Measurements from ENCODE around the gene AHR. TPM values are rescaled to one million over a fixed set of nuclear protein-coding genes. Genes with fewer than 3 reads are reported as not detected.

Gene AHR
- total RNA-seq, 5 donors from 2014 or later (not counting 1 experiment from before 2014, with no cell fraction given) = 40.2 to 76.4 (median 52.5) TPM

DNA sequence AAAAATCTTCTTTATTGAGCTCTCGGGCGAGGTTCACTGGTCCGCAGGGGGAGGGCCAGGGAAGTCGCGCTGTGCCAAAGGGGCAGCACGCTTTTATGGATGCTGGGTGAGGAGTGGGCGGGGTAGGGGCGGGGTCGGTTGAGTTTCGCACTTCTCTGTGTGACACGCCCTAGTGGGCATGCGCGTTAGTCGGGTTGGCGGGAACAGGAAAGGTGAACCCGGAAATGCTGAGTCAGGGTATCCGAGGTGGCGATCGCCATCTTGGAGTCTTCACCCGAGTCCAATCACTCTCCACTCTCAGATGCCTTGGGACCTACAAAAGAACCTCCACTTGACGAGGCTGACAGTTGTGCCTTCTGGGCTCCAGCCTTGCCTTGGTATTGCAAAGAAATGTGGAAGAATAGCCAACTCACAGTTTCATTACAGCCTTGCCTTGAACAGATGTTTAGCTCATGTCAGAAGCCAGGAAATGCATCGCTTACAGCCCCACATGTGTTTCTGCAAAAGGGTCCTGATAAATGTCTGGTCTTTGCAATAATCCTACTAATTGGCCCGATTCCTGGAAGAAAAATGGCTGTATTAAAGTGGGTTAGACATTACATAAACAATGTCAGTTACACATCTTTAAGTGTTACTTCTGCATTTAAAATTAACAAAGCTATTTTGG lies 64.1 kb downstream of the AHR start:
- H3K9me3 ChIP-seq = no peaks in the 10 kb centered on the region
- ATAC-seq (replicated peaks in 1 of 4) (no peak), DNase-seq (no peak)
- CTCF ChIA-PET = no interaction called here
- Mint-ChIP-seq H3K9me3 (peaks cover 0 to 3% (median 0%) of the 10 kb centered on the region in 3 donors), H3K27ac (no peak overlapping the region), H3K4me1 (peaks cover 1 to 14% (median 11%) of the 10 kb centered on the region in 3 donors), H3K27me3 (no peaks in the 10 kb centered on the region), H3K4me3 (no peak overlapping the region), H3K36me3 (peaks cover 3% of the 10 kb centered on the region)
- H3K36me3 ChIP-seq (ENCODE audit: control insufficient read depth in 2 of 2, extremely low read depth in 1 of 2, insufficient read depth in 1 of 2, low read length in 1 of 2) = no peaks in the 10 kb centered on the region
- H3K4me1 ChIP-seq (ENCODE audit: control insufficient read depth in 1 of 2, extremely low read depth in 1 of 2, insufficient read depth in 2 of 2, low read length in 2 of 2) = peaks cover 0 to 4% of the 10 kb centered on the region in 2 experiments
- no peaks in the 10 kb centered on the region for H3K27me3 ChIP-seq (replicated peaks in 1 of 2; ENCODE audit: control insufficient read depth in 2 of 2, extremely low read depth in 1 of 2, insufficient read depth in 2 of 2, low read length in 1 of 2)
- H3K4me3 ChIP-seq (ENCODE audit: control insufficient read depth in 1 of 2, extremely low read depth in 1 of 2, low read length in 1 of 2) = no peak overlapping the region
- POLR2A ChIA-PET = no interaction called here
- no peak overlapping the region for H3K27ac ChIP-seq (ENCODE audit: low read length)
- 98% methylated on average over 12 of the region's 23 CpGs for WGBS (ENCODE audit: insufficient coverage)

GRCh38 chr7:17364671-17365070 lies 66.2 kb downstream of the AHR start:
- no peaks in the 10 kb centered on the region for H3K9me3 ChIP-seq
- ChIA-PET CTCF (no interaction called here), POLR2A (no interaction called here)
- H3K4me1 ChIP-seq (ENCODE audit: control insufficient read depth in 1 of 2, extremely low read depth in 1 of 2, insufficient read depth in 2 of 2, low read length in 2 of 2) = peaks cover 0 to 4% of the 10 kb centered on the region in 2 experiments
- Mint-ChIP-seq H3K9me3 (peaks cover 0 to 3% (median 0%) of the 10 kb centered on the region in 3 donors), H3K27me3 (no peaks in the 10 kb centered on the region), H3K27ac (no peak overlapping the region), H3K4me3 (no peak overlapping the region), H3K36me3 (no peaks in the 10 kb centered on the region), H3K4me1 (peaks cover 1 to 14% (median 11%) of the 10 kb centered on the region in 3 donors)
- H3K27ac ChIP-seq (ENCODE audit: low read length) = no peak overlapping the region
- H3K27me3 ChIP-seq (replicated peaks in 1 of 2; ENCODE audit: control insufficient read depth in 2 of 2, extremely low read depth in 1 of 2, insufficient read depth in 2 of 2, low read length in 1 of 2) = peaks cover 0 to 3% of the 10 kb centered on the region in 2 experiments
- no CpG with 5 or more reads among the region's 2 CpGs for WGBS (ENCODE audit: insufficient coverage)
- ATAC-seq (replicated peaks in 1 of 4) (no peak), DNase-seq (no peak)
- H3K36me3 ChIP-seq (ENCODE audit: control insufficient read depth in 2 of 2, extremely low read depth in 1 of 2, insufficient read depth in 1 of 2, low read length in 1 of 2) = no peaks in the 10 kb centered on the region
- no peak overlapping the region for H3K4me3 ChIP-seq (ENCODE audit: control insufficient read depth in 1 of 2, extremely low read depth in 1 of 2, low read length in 1 of 2)

DNA sequence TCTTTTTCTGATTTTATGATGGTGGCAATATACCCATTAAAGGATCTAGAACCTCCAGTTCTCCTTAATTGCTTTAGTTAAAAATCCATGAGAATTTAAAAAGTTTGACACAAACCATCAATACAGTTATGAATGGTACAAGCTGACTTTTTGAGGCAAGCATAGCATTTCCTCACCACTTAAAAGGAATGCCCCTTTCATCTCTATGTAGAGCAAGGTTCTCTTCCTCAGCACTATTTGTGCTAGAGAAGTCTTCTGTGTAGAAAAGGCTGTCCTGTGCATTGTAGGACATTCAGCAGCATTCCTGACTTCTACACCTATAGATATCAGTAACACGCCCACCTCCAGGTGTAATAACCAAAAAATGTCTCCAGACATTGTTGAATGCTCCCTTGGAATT lies 67.3 kb downstream of the AHR start:
- ATAC-seq (replicated peaks in 1 of 4) = peak in 1 of 4 experiments; percentile 62

GRCh38 chr7:17367502-17367901 lies 69.0 kb downstream of the AHR start:
- POLR2A ChIA-PET = interaction anchor here in 1 of 2 donors (0.6 kb wide), 1 partner anchor 1207 kb away, joined by 3 read pairs; no protein-coding TSS in a partner anchor

More for the DNA sequence above, 67.3 kb downstream of the AHR start:
- Mint-ChIP-seq H3K36me3 (no peaks in the 10 kb centered on the region), H3K4me3 (no peak overlapping the region), H3K4me1 (peaks cover 1 to 14% (median 11%) of the 10 kb centered on the region in 3 donors), H3K27me3 (no peaks in the 10 kb centered on the region), H3K9me3 (peaks cover 0 to 3% (median 0%) of the 10 kb centered on the region in 3 donors), H3K27ac (no peak overlapping the region)
- ChIA-PET POLR2A (no interaction called here), CTCF (no interaction called here)
- whole genome bisulfite sequencing (ENCODE audit: insufficient coverage) = no CpG with 5 or more reads among the region's 1 CpG
- Histone ChIP-seq H3K27me3 (replicated peaks in 1 of 2; ENCODE audit: control insufficient read depth in 2 of 2, extremely low read depth in 1 of 2, insufficient read depth in 2 of 2, low read length in 1 of 2) (peaks cover 0 to 3% of the 10 kb centered on the region in 2 experiments), H3K27ac (ENCODE audit: low read length) (no peak overlapping the region), H3K9me3 (no peaks in the 10 kb centered on the region), H3K4me3 (ENCODE audit: control insufficient read depth in 1 of 2, extremely low read depth in 1 of 2, low read length in 1 of 2) (no peak overlapping the region), H3K36me3 (ENCODE audit: control insufficient read depth in 2 of 2, extremely low read depth in 1 of 2, insufficient read depth in 1 of 2, low read length in 1 of 2) (no peaks in the 10 kb centered on the region), H3K4me1 (ENCODE audit: control insufficient read depth in 1 of 2, extremely low read depth in 1 of 2, insufficient read depth in 2 of 2, low read length in 2 of 2) (peaks cover 0 to 4% of the 10 kb centered on the region in 2 experiments)
- DNase-seq = peak in 1 of 35 experiments; percentile 2

GRCh38 chr7:17368856-17369524 lies 70.5 kb downstream of the AHR start:
- no peaks in the 10 kb centered on the region for H3K9me3 Mint-ChIP-seq
- 100% methylated on average over 1 of the region's 3 CpGs for WGBS (ENCODE audit: insufficient coverage)
- H3K27me3 Mint-ChIP-seq = no peaks in the 10 kb centered on the region
- peaks cover 1 to 14% (median 11%) of the 10 kb centered on the region in 3 donors for H3K4me1 Mint-ChIP-seq
- H3K4me1 ChIP-seq (ENCODE audit: control insufficient read depth in 1 of 2, extremely low read depth in 1 of 2, insufficient read depth in 2 of 2, low read length in 2 of 2) = peaks cover 0 to 4% of the 10 kb centered on the region in 2 experiments
- no peak overlapping the region for H3K27ac Mint-ChIP-seq
- POLR2A ChIA-PET = interaction anchor here in 1 of 2 donors (0.8 kb wide), 1 partner anchor 83 kb away, joined by 3 read pairs; no protein-coding TSS in a partner anchor
- peaks cover 0 to 3% of the 10 kb centered on the region in 2 experiments for H3K27me3 ChIP-seq (replicated peaks in 1 of 2; ENCODE audit: control insufficient read depth in 2 of 2, extremely low read depth in 1 of 2, insufficient read depth in 2 of 2, low read length in 1 of 2)
- no peaks in the 10 kb centered on the region for H3K36me3 ChIP-seq (ENCODE audit: control insufficient read depth in 2 of 2, extremely low read depth in 1 of 2, insufficient read depth in 1 of 2, low read length in 1 of 2)
- H3K27ac ChIP-seq (ENCODE audit: low read length) = no peak overlapping the region
- no peak overlapping the region for H3K4me3 ChIP-seq (ENCODE audit: control insufficient read depth in 1 of 2, extremely low read depth in 1 of 2, low read length in 1 of 2)
- DNase-seq (no peak), ATAC-seq (replicated peaks in 1 of 4) (no peak)
- H3K9me3 ChIP-seq = no peaks in the 10 kb centered on the region
- CTCF ChIA-PET = interaction anchor here in 1 of 2 donors (0.5 kb wide), 1 partner anchor 556 kb away, joined by 3 read pairs; no protein-coding TSS in a partner anchor
- no peaks in the 10 kb centered on the region for H3K36me3 Mint-ChIP-seq
- H3K4me3 Mint-ChIP-seq = no peak overlapping the region

More at GRCh38 chr7:17367502-17367901, 69.0 kb downstream of the AHR start:
- peaks cover 0 to 3% of the 10 kb centered on the region in 2 experiments for H3K27me3 ChIP-seq (replicated peaks in 1 of 2; ENCODE audit: control insufficient read depth in 2 of 2, extremely low read depth in 1 of 2, insufficient read depth in 2 of 2, low read length in 1 of 2)
- WGBS (ENCODE audit: insufficient coverage) = no CpG with 5 or more reads among the region's 2 CpGs
- H3K36me3 Mint-ChIP-seq = no peaks in the 10 kb centered on the region
- H3K27ac Mint-ChIP-seq = no peak overlapping the region
- CTCF ChIA-PET = no interaction called here
- H3K4me3 Mint-ChIP-seq = no peak overlapping the region
- peaks cover 1 to 14% (median 11%) of the 10 kb centered on the region in 3 donors for H3K4me1 Mint-ChIP-seq
- H3K27ac ChIP-seq (ENCODE audit: low read length) = no peak overlapping the region
- no peaks in the 10 kb centered on the region for H3K9me3 ChIP-seq
- no peak overlapping the region for H3K4me3 ChIP-seq (ENCODE audit: control insufficient read depth in 1 of 2, extremely low read depth in 1 of 2, low read length in 1 of 2)
- ATAC-seq (replicated peaks in 1 of 4) = no peak
- H3K9me3 Mint-ChIP-seq = no peaks in the 10 kb centered on the region
- DNase-seq = no peak
- H3K36me3 ChIP-seq (ENCODE audit: control insufficient read depth in 2 of 2, extremely low read depth in 1 of 2, insufficient read depth in 1 of 2, low read length in 1 of 2) = no peaks in the 10 kb centered on the region
- H3K27me3 Mint-ChIP-seq = no peaks in the 10 kb centered on the region
- peaks cover 0 to 4% of the 10 kb centered on the region in 2 experiments for H3K4me1 ChIP-seq (ENCODE audit: control insufficient read depth in 1 of 2, extremely low read depth in 1 of 2, insufficient read depth in 2 of 2, low read length in 2 of 2)

DNA sequence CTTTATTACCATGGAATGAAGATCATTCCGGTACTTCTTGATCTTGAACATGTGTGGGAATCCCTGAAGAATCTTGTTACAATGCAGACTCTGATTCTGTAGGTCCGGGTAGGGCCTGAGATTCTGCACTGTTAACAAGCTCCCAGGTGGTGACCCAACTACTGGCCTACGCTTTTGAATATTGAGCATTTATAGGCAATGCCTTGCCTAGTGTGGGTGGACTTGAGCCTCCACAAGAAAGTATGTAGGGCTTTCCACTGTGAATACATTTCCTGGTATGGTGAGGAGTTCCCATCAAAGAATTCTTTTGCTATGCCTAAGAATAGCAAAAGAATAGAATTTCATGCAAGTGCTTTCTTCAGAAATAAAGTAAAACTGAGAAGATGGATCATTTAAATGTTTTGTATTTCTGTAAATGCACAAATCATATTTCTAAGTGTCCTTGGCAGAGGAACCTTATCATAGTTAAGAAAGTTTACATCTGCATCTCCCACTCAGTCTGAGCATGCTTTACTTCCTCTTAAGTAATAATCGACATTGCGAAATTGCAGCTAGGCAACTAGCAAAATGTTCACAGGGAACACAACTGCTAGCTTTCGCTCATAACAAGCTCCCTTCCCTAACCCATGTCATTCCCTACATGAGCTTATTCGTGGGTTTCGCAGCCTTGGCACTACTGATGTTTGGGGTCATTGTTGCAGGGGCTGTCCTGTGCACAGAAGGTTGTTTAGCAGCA lies 71.4 kb downstream of the AHR start:
- Mint-ChIP-seq H3K9me3 (no peaks in the 10 kb centered on the region), H3K36me3 (no peaks in the 10 kb centered on the region), H3K4me1 (peaks cover 1 to 13% (median 11%) of the 10 kb centered on the region in 3 donors), H3K27me3 (no peaks in the 10 kb centered on the region), H3K27ac (no peak overlapping the region), H3K4me3 (no peak overlapping the region)
- 73% methylated on average over 8 of the region's 8 CpGs for WGBS (ENCODE audit: insufficient coverage)
- Histone ChIP-seq H3K4me3 (ENCODE audit: control insufficient read depth in 1 of 2, extremely low read depth in 1 of 2, low read length in 1 of 2) (no peak overlapping the region), H3K9me3 (no peaks in the 10 kb centered on the region), H3K27ac (ENCODE audit: low read length) (no peak overlapping the region), H3K27me3 (replicated peaks in 1 of 2; ENCODE audit: control insufficient read depth in 2 of 2, extremely low read depth in 1 of 2, insufficient read depth in 2 of 2, low read length in 1 of 2) (peaks cover 0 to 3% of the 10 kb centered on the region in 2 experiments), H3K4me1 (ENCODE audit: control insufficient read depth in 1 of 2, extremely low read depth in 1 of 2, insufficient read depth in 2 of 2, low read length in 2 of 2) (peaks cover 0 to 4% of the 10 kb centered on the region in 2 experiments), H3K36me3 (ENCODE audit: control insufficient read depth in 2 of 2, extremely low read depth in 1 of 2, insufficient read depth in 1 of 2, low read length in 1 of 2) (no peaks in the 10 kb centered on the region)
- ATAC-seq (replicated peaks in 1 of 4) = no peak
- DNase-seq = no peak
- ChIA-PET POLR2A (interaction anchor here in 1 of 2 donors (0.8 kb wide), 1 partner anchor 84 kb away, joined by 3 read pairs; no protein-coding TSS in a partner anchor), CTCF (no interaction called here)

All from T-cell (primary cell).